Trophoblast cell (in vitro differentiated cells and primary cell): Measurements from ENCODE around the gene SLC35A3. TPM values are rescaled to one million over a fixed set of nuclear protein-coding genes. Genes with fewer than 3 reads are reported as not detected.
A peak's percentile ranks its signal among the peaks of the same experiment; 100 is the strongest.

Experiments
- DNase-seq, 2 donors: peaks; one replicate each; pipeline ENCODE4 v3.0.0-alpha.2; 2016
- H2AFZ ChIP-seq: 2 replicates; pipeline ENCODE4 v1.6.1; 2013; ENCODE audit warnings: low read length, moderate library complexity, mild to moderate bottlenecking; ENCODE audit not compliant: insufficient read depth, poor library complexity
- H2AK5ac ChIP-seq: 2 replicates; pipeline ENCODE4 v1.6.1; 2013; ENCODE audit warnings: mild to moderate bottlenecking, low read length
- H2BK120ac ChIP-seq: 2 replicates; pipeline ENCODE4 v1.6.1; 2013; ENCODE audit warnings: low read length, mild to moderate bottlenecking, moderate library complexity; ENCODE audit not compliant: insufficient read depth, poor library complexity
- H2BK12ac ChIP-seq: 2 replicates; pipeline ENCODE4 v1.6.1; 2013; ENCODE audit warnings: mild to moderate bottlenecking, low read length, moderate library complexity
- H2BK5ac ChIP-seq: 2 replicates; pipeline ENCODE4 v1.6.1; 2013; ENCODE audit warnings: low read length, low read depth, moderate library complexity, mild to moderate bottlenecking; ENCODE audit not compliant: poor library complexity
- H3K14ac ChIP-seq: 2 replicates; pipeline ENCODE4 v1.6.1; 2013; ENCODE audit warnings: mild to moderate bottlenecking, low read length
- H3K18ac ChIP-seq: 2 replicates; pipeline ENCODE4 v1.6.1; 2013; ENCODE audit warnings: mild to moderate bottlenecking, low read length
- H3K23ac ChIP-seq: 2 replicates; pipeline ENCODE4 v1.6.1; 2013; ENCODE audit warnings: low read length
- H3K27ac ChIP-seq: 2 replicates; pipeline ENCODE4 v1.5.1; 2013; ENCODE audit warnings: low read depth, mild to moderate bottlenecking, inconsistent platforms, low read length, moderate library complexity
- H3K27me3 ChIP-seq: 2 replicates; pipeline ENCODE4 v1.6.1; 2013; ENCODE audit warnings: inconsistent platforms, mild to moderate bottlenecking, low read length, moderate library complexity; ENCODE audit not compliant: insufficient read depth
- H3K36me3 ChIP-seq, 2 experiments: 1 replicate in 1 of 2; 2 replicates in 1 of 2; pipeline ENCODE4 v1.6.1; 2013; ENCODE audit warnings: low read length in 2 of 2, mild to moderate bottlenecking in 2 of 2, moderate library complexity in 1 of 2; ENCODE audit not compliant: insufficient read depth in 2 of 2, control insufficient read depth in 1 of 2
- H3K4ac ChIP-seq: 2 replicates; pipeline ENCODE4 v1.6.1; 2013; ENCODE audit warnings: low read depth, mild to moderate bottlenecking, low read length, moderate library complexity
- H3K4me1 ChIP-seq, 2 experiments: 1 replicate in 1 of 2; 2 replicates in 1 of 2; pipeline ENCODE4 v1.6.1; 2013; ENCODE audit warnings: low read length in 2 of 2, mild to moderate bottlenecking in 2 of 2, moderate library complexity in 1 of 2; ENCODE audit not compliant: insufficient read depth in 2 of 2, control insufficient read depth in 1 of 2
- H3K4me2 ChIP-seq: 2 replicates; pipeline ENCODE4 v1.6.1; 2013; ENCODE audit warnings: inconsistent platforms, mild to moderate bottlenecking, low read length, moderate library complexity
- H3K4me3 ChIP-seq: 2 replicates; pipeline ENCODE4 v1.5.1; 2013; ENCODE audit warnings: mild to moderate bottlenecking, low read depth, low read length, inconsistent platforms
- H3K79me1 ChIP-seq: one replicate; pipeline ENCODE4 v1.6.1; 2013; ENCODE audit warnings: low read length
- H3K79me2 ChIP-seq: 2 replicates; pipeline ENCODE4 v1.6.1; 2013; ENCODE audit warnings: low read length, mild to moderate bottlenecking; ENCODE audit not compliant: control insufficient read depth, insufficient read depth, poor library complexity
- H3K9ac ChIP-seq: 2 replicates; pipeline ENCODE4 v1.6.1; 2013; ENCODE audit warnings: mild to moderate bottlenecking, low read length
- H3K9me3 ChIP-seq: 2 replicates; pipeline ENCODE4 v1.6.1; 2013; ENCODE audit warnings: low read depth, mild to moderate bottlenecking, control low read depth, inconsistent platforms, low read length; ENCODE audit not compliant: insufficient read depth
- H4K12ac ChIP-seq: 2 replicates; pipeline ENCODE4 v1.6.1; 2013; ENCODE audit warnings: low read depth, mild to moderate bottlenecking, low read length, moderate library complexity
- H4K8ac ChIP-seq: 2 replicates; pipeline ENCODE4 v1.6.1; 2013; ENCODE audit warnings: low read depth, mild to moderate bottlenecking, low read length, moderate library complexity
- H4K91ac ChIP-seq: one replicate; pipeline ENCODE4 v1.6.1; 2013; ENCODE audit warnings: low read depth, mild to moderate bottlenecking, low read length, moderate library complexity
- WGBS: extraction: QIAGEN DNeasy Blood & Tissue Kit; methylation state at CpG from one replicate; pipeline ENCODE4 v1.1.7; 2013; ENCODE audit warnings: missing lambda C conversion rate; ENCODE audit not compliant: insufficient read length, insufficient coverage; ENCODE audit errors: extremely low coverage; 5-methylcytosine and 5-hydroxymethylcytosine counted together
- polyA plus RNA-seq: library from polyadenylated mRNA; stranded (reverse); fragments of 200-250 nt; gene quantifications from 2 replicates; pipeline ENCODE4 v1.2.3, GENCODE V29; 2013

Gene SLC35A3
- polyA plus RNA-seq: 11.7 and 12.5 TPM in 2 replicates

GRCh38 chr1:99969729-99970621, at the start of gene SLC35A3:
Gene SLC35A3 (plus strand): TSS chr1:99969996. CDS start chr1:99993555, 23,559 bp downstream.
- H3K4ac ChIP-seq: peak within 1 kb of the TSS; percentile 56
- no CpG with 5 or more reads among the region's 74 CpGs for WGBS
- peak within 1 kb of the TSS; percentile 46 for H3K27ac ChIP-seq

GRCh38 chr1:99934801-99935200, 35.0 kb upstream of the SLC35A3 start:
- Histone ChIP-seq H3K79me2 (no peaks in the 10 kb centered on the region), H3K4me2 (no peak overlapping the region), H3K4ac (no peak overlapping the region)

More at GRCh38 chr1:99969729-99970621, at the start of gene SLC35A3:
- peaks cover 10% of the 10 kb centered on the region for H3K79me1 ChIP-seq
- peaks cover 9% of the 10 kb centered on the region for H3K79me2 ChIP-seq
- peak within 1 kb of the TSS; percentile 90 for H3K4me3 ChIP-seq
- H3K18ac ChIP-seq: peak within 1 kb of the TSS; percentile 82
- no peak within 1 kb of the TSS for H2BK12ac ChIP-seq
- H3K36me3 ChIP-seq: peaks cover 1 to 2% of the 10 kb centered on the region in 2 experiments
- peak within 1 kb of the TSS; percentile 94 for H4K91ac ChIP-seq
- H3K4me1 ChIP-seq: peaks cover 5 to 6% of the 10 kb centered on the region in 2 experiments
- peak within 1 kb of the TSS; percentile 90 for H2AFZ ChIP-seq
- no peaks in the 10 kb centered on the region for H3K9me3 ChIP-seq
- H3K9ac ChIP-seq: peak within 1 kb of the TSS; percentile 75
- peak within 1 kb of the TSS; percentile 15 for H3K23ac ChIP-seq
- peak within 1 kb of the TSS; percentile 90 for H4K12ac ChIP-seq
- H2AK5ac ChIP-seq: no peak within 1 kb of the TSS
- peak within 1 kb of the TSS; percentile 98 for H4K8ac ChIP-seq
- peak; percentile 84 to 88 for DNase-seq
- peak within 1 kb of the TSS; percentile 65 for H2BK5ac ChIP-seq
- peak within 1 kb of the TSS; percentile 85 for H3K4me2 ChIP-seq
- peak within 1 kb of the TSS; percentile 91 for H3K14ac ChIP-seq
- no peaks in the 10 kb centered on the region for H3K27me3 ChIP-seq
- peak within 1 kb of the TSS; percentile 49 for H2BK120ac ChIP-seq

DNA sequence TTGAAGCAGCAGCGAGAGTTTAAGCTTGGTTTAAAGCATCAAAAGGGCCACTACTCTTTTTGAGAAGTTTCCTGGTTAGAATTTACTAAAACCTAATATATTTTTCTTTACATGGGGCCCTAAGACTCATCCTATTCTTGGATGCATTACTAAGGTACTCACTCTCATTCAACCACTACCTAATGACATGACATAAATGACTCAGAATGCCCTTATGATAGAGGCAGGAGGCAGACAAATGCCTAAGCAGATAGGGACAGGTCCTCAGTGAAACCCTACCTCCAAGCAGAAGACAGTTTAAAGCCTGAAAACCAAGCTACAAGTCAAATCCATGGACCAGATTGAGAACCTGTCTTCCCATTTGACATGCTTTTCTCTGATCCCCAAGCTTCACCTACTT, 34.3 kb upstream of the SLC35A3 start:
- no peak overlapping the region for H4K8ac ChIP-seq
- peak; percentile 46 to 77 for DNase-seq
- no peak overlapping the region for H2BK5ac ChIP-seq

More at GRCh38 chr1:99934801-99935200, 35.0 kb upstream of the SLC35A3 start:
- H2AK5ac ChIP-seq: no peak overlapping the region
- H3K23ac ChIP-seq: no peak overlapping the region
- H3K27ac ChIP-seq: no peak overlapping the region
- no peak overlapping the region for H2BK5ac ChIP-seq
- DNase-seq: peak; percentile 80 to 95
- no peaks in the 10 kb centered on the region for H3K9me3 ChIP-seq
- no peak overlapping the region for H3K4me3 ChIP-seq
- H3K36me3 ChIP-seq: no peaks in the 10 kb centered on the region
- H4K8ac ChIP-seq: no peak overlapping the region
- no peak overlapping the region for H4K12ac ChIP-seq
- no peaks in the 10 kb centered on the region for H3K4me1 ChIP-seq
- H2BK120ac ChIP-seq: no peak overlapping the region
- no peak overlapping the region for H3K18ac ChIP-seq
- no peak overlapping the region for H3K9ac ChIP-seq
- H2AFZ ChIP-seq: no peak overlapping the region
- H3K27me3 ChIP-seq: no peaks in the 10 kb centered on the region
- H4K91ac ChIP-seq: no peak overlapping the region
- H2BK12ac ChIP-seq: no peak overlapping the region
- H3K79me1 ChIP-seq: no peaks in the 10 kb centered on the region
- no peak overlapping the region for H3K14ac ChIP-seq

GRCh38 chr1:99936071-99936470, 33.7 kb upstream of the SLC35A3 start:
- Histone ChIP-seq H3K14ac (no peak overlapping the region), H3K23ac (no peak overlapping the region)

More for the DNA sequence above, 34.3 kb upstream of the SLC35A3 start:
- H3K14ac ChIP-seq: no peak overlapping the region
- H3K9ac ChIP-seq: no peak overlapping the region
- no peaks in the 10 kb centered on the region for H3K36me3 ChIP-seq
- H3K18ac ChIP-seq: no peak overlapping the region
- H3K79me1 ChIP-seq: no peaks in the 10 kb centered on the region
- no peak overlapping the region for H2BK120ac ChIP-seq
- H4K12ac ChIP-seq: no peak overlapping the region
- H3K4me1 ChIP-seq: no peaks in the 10 kb centered on the region
- no peak overlapping the region for H3K23ac ChIP-seq
- H2AK5ac ChIP-seq: no peak overlapping the region
- no peaks in the 10 kb centered on the region for H3K9me3 ChIP-seq
- no peak overlapping the region for H3K4me2 ChIP-seq
- H2BK12ac ChIP-seq: no peak overlapping the region
- no peak overlapping the region for H3K4me3 ChIP-seq
- no peaks in the 10 kb centered on the region for H3K27me3 ChIP-seq
- H3K79me2 ChIP-seq: no peaks in the 10 kb centered on the region
- H4K91ac ChIP-seq: no peak overlapping the region
- H2AFZ ChIP-seq: no peak overlapping the region
- H3K4ac ChIP-seq: no peak overlapping the region
- WGBS: no CpG with 5 or more reads among the region's 1 CpG
- H3K27ac ChIP-seq: no peak overlapping the region

More at GRCh38 chr1:99936071-99936470, 33.7 kb upstream of the SLC35A3 start:
- H2AK5ac ChIP-seq: no peak overlapping the region
- no peak overlapping the region for H3K4ac ChIP-seq
- H3K4me2 ChIP-seq: no peak overlapping the region
- no peaks in the 10 kb centered on the region for H3K4me1 ChIP-seq
- no peak overlapping the region for H4K8ac ChIP-seq
- no peaks in the 10 kb centered on the region for H3K27me3 ChIP-seq
- H2BK12ac ChIP-seq: no peak overlapping the region
- no peak overlapping the region for H2BK5ac ChIP-seq
- no CpG with 5 or more reads among the region's 3 CpGs for whole genome bisulfite sequencing
- no peak overlapping the region for H2BK120ac ChIP-seq
- H3K18ac ChIP-seq: no peak overlapping the region
- no peak overlapping the region for H3K9ac ChIP-seq
- H4K12ac ChIP-seq: no peak overlapping the region
- H3K79me2 ChIP-seq: no peaks in the 10 kb centered on the region
- no peak overlapping the region for H3K4me3 ChIP-seq
- no peaks in the 10 kb centered on the region for H3K36me3 ChIP-seq
- H3K9me3 ChIP-seq: no peaks in the 10 kb centered on the region
- H2AFZ ChIP-seq: no peak overlapping the region
- peak; percentile 67 to 72 for DNase-seq
- no peak overlapping the region for H3K27ac ChIP-seq
- no peak overlapping the region for H4K91ac ChIP-seq
- no peaks in the 10 kb centered on the region for H3K79me1 ChIP-seq
